A549 (cell line): ENCODE results near the gene ADISSP. TPM values are rescaled to one million over a fixed set of nuclear protein-coding genes. Genes with fewer than 3 reads are reported as not detected.

ENCODE experiments used
- ATAC-seq, 2 experiments: fragments of 200-7000 bp in 1 of 2; fragments of >200 bp in 1 of 2; cut with Nextera tagmentation in 1 of 2; cut with Tn5 transposase in 1 of 2; 3 replicates each; pipeline versions ENCODE4 v1.8.0 to v1.9.1; 2018 to 2020; ENCODE audit warnings: mild to moderate bottlenecking in 1 of 2, moderate library complexity in 1 of 2
- CTCF ChIA-PET: fragments of 300-600 bp; sonication (Branson Sonifier 250); formaldehyde crosslinking; extraction: SDS; loops from one replicate; lab custom pipeline; 2021; ENCODE audit warnings: antibody characterized with exemption, inconsistent platforms; lab: Yijun Ruan, JAX
- POLR2A ChIA-PET: fragments of 350-600 bp; formaldehyde crosslinking; extraction: SDS; loops from one replicate; lab custom pipeline; 2021; ENCODE audit warnings: antibody characterized with exemption, inconsistent platforms; lab: Yijun Ruan, JAX
- DNase-seq, 2 experiments: peaks; one replicate each; pipeline versions ENCODE4 v3.0.0 to v3.0.0-alpha.2; 2011 to 2016; ENCODE audit warnings: low read depth in 1 of 2, low spot score in 1 of 2
- FAIRE-seq: peaks from 2 replicates; lab custom pipeline; 2011; peaks lifted over from hg19 to GRCh38; lab: Jason Lieb, UNC
- H3K27ac ChIP-seq, 2 experiments: fragments of >200 bp; sonication (Bioruptor Twin); formaldehyde crosslinking; 3 replicates each; pipeline ENCODE4 v1.5.1; 2016 to 2017
- H3K4me1 ChIP-seq: fragments of >200 bp; sonication (Bioruptor Twin); formaldehyde crosslinking; 3 replicates; pipeline ENCODE4 v1.6.1; 2016
- H3K4me2 ChIP-seq: fragments of >200 bp; sonication (Bioruptor Twin); formaldehyde crosslinking; 3 replicates; pipeline ENCODE4 v1.6.1; 2016
- H3K4me3 ChIP-seq: fragments of >200 bp; sonication (Bioruptor Twin); formaldehyde crosslinking; 3 replicates; pipeline ENCODE4 v1.5.1; 2016
- H3K9me3 ChIP-seq: fragments of >200 bp; sonication (Bioruptor Twin); formaldehyde crosslinking; 3 replicates; pipeline ENCODE4 v1.6.1; 2016
- BHLHE40 ChIP-seq: IDR thresholded peaks from 2 replicates; pipeline ENCODE4 v1.6.1; 2012; ENCODE audit warnings: low read depth, low read length, inconsistent platforms
- CHD4 ChIP-seq: fragments of 200-600 bp; sonication (generic); IDR thresholded peaks from 2 replicates; pipeline ENCODE4 v1.6.1; 2016; ENCODE audit warnings: antibody characterized with exemption, mild to moderate bottlenecking, borderline replicate concordance
- EP300 ChIP-seq, 2 experiments: fragments of >200 bp; sonication (Bioruptor Twin); formaldehyde crosslinking; IDR thresholded peaks; 2 replicates in 1 of 2; 3 replicates in 1 of 2; pipeline ENCODE4 v1.6.1; 2016 to 2017
- HDAC2 ChIP-seq: fragments of 200-600 bp; sonication (generic); IDR thresholded peaks from 2 replicates; pipeline ENCODE4 v1.6.1; 2016
- HEYL ChIP-seq: fragments of 250-450 bp; sonication (Bioruptor Pico); IDR thresholded peaks from 2 replicates; pipeline ENCODE4 v1.8.0; 2021; ENCODE audit warnings: mild to moderate bottlenecking, moderate library complexity
- KDM5A ChIP-seq: fragments of 200-600 bp; sonication (generic); IDR thresholded peaks from 2 replicates; pipeline ENCODE4 v1.6.1; 2016; ENCODE audit warnings: antibody characterized with exemption, mild to moderate bottlenecking
- MAFK ChIP-seq: fragments of 450-650 bp; IDR thresholded peaks from 2 replicates; pipeline ENCODE4 v1.6.1; 2014; ENCODE audit not compliant: partially characterized antibody
- MAZ ChIP-seq: fragments of 150-350 bp; IDR thresholded peaks from 2 replicates; pipeline ENCODE4 v1.6.1; 2014; ENCODE audit warnings: antibody characterized with exemption, low read depth, low read length, borderline replicate concordance
- MYC ChIP-seq: IDR thresholded peaks from 2 replicates; pipeline ENCODE4 v1.6.1; 2012; ENCODE audit warnings: mild to moderate bottlenecking, inconsistent platforms, low read length, improper control_type of control experiment, borderline replicate concordance
- NR3C1 ChIP-seq: fragments of >200 bp; sonication (Bioruptor Twin); formaldehyde crosslinking; IDR thresholded peaks from 3 replicates; pipeline ENCODE4 v1.6.1; 2017
- POLR2A ChIP-seq: IDR thresholded peaks from 2 replicates; pipeline ENCODE4 v1.6.1; 2012; ENCODE audit warnings: mild to moderate bottlenecking, low read length
- RAD21 ChIP-seq, 2 experiments: fragments of >200 bp in 1 of 2; sonication (Bioruptor Twin) in 1 of 2; formaldehyde crosslinking in 1 of 2; IDR thresholded peaks in 1 of 2; conservative IDR thresholded peaks in 1 of 2; 2 replicates in 1 of 2; 3 replicates in 1 of 2; pipeline ENCODE4 v1.6.1; 2012 to 2018; ENCODE audit warnings: inconsistent platforms in 1 of 2
- RARB ChIP-seq: fragments of 250-450 bp; sonication (Bioruptor Pico); IDR thresholded peaks from 2 replicates; pipeline ENCODE4 v1.8.0; 2021; ENCODE audit warnings: mild to moderate bottlenecking, moderate library complexity
- RCOR1 ChIP-seq: fragments of 150-350 bp; IDR thresholded peaks from 2 replicates; pipeline ENCODE4 v1.6.1; 2014; ENCODE audit warnings: antibody characterized with exemption, low read length, low read depth
- RFX5 ChIP-seq: fragments of 450-650 bp; IDR thresholded peaks from 2 replicates; pipeline ENCODE4 v1.7.1; 2014; ENCODE audit warnings: antibody characterized with exemption, mild to moderate bottlenecking, moderate library complexity
- SREBF2 ChIP-seq: fragments of 450-650 bp; IDR thresholded peaks from 2 replicates; pipeline ENCODE4 v1.6.1; 2014; ENCODE audit warnings: mild to moderate bottlenecking, moderate library complexity
- USF2 ChIP-seq: fragments of 450-650 bp; IDR thresholded peaks from 2 replicates; pipeline ENCODE4 v1.6.1; 2014; ENCODE audit warnings: antibody characterized with exemption
- ZC3H11A ChIP-seq: fragments of 450-650 bp; IDR thresholded peaks from 2 replicates; pipeline ENCODE4 v1.6.1; 2014; ENCODE audit warnings: antibody characterized with exemption, mild to moderate bottlenecking
- ZFP36 ChIP-seq: fragments of 450-650 bp; IDR thresholded peaks from 2 replicates; pipeline ENCODE4 v1.6.1; 2014; ENCODE audit warnings: borderline replicate concordance; ENCODE audit not compliant: partially characterized antibody
- ZSCAN20 ChIP-seq: fragments of 250-450 bp; sonication (Bioruptor Pico); IDR thresholded peaks from 2 replicates; pipeline ENCODE4 v1.8.0; 2022; ENCODE audit warnings: mild to moderate bottlenecking, moderate library complexity
- WGBS: methylation state at CpG from one replicate; pipeline ENCODE4 v1.1.6; 2017; ENCODE audit errors: missing lambda C conversion rate; 5-methylcytosine and 5-hydroxymethylcytosine counted together
- polyA plus RNA-seq, 4 experiments: library from polyadenylated mRNA; depleted of rRNA in 3 of 4; stranded (reverse); fragments of >200 nt; fragmentation: RNase III in 1 of 4; extraction: RNeasy Plus Mini Kit Qiagen cat#74134 plus additional on column Dnase treatment in 1 of 4; gene quantifications; 2 replicates in 3 of 4; 3 replicates in 1 of 4; pipeline ENCODE4 v1.2.3, GENCODE V29; 2011 to 2017
- TF ChIP-seq, protein P1 (sequence below): IDR thresholded peaks from 2 replicates; pipeline ENCODE4 v1.6.1; 2012
- TF ChIP-seq, protein P2 (sequence below): fragments of 250-450 bp; sonication (Bioruptor Pico); IDR thresholded peaks from 2 replicates; pipeline ENCODE4 v1.5.0; 2020; ENCODE audit warnings: low read depth, mild to moderate bottlenecking, moderate library complexity
- TF ChIP-seq, protein P3 (sequence below): fragments of 250-450 bp; sonication (Bioruptor Pico); IDR thresholded peaks from 2 replicates; pipeline ENCODE4 v1.5.0; 2021; ENCODE audit warnings: mild to moderate bottlenecking, moderate library complexity, borderline replicate concordance
- TF ChIP-seq, protein P4 (sequence below): fragments of >200 bp; sonication (Bioruptor Twin); formaldehyde crosslinking; IDR thresholded peaks from 2 replicates; pipeline ENCODE4 v1.6.1; 2016

ADISSP gene
- polyA plus RNA-seq, 2 of the 4 experiments (the other 2 are of a cell fraction) = 43.9 to 104 TPM

- peaks cover 11% of the 10 kb centered on the region for H3K4me1 ChIP-seq
- FAIRE-seq (no peak), DNase-seq (no peak), ATAC-seq (no peak; a peak in 1 of 6 replicates)
- ChIA-PET POLR2A (no interaction called here), CTCF (interaction anchor here (0.9 to 72.1 kb wide), 6 partner anchors 13 to 126 kb away, joined by 3 to 2233 read pairs (median 18); partner anchors contain the start of genes ADAM33, ADISSP, AP5S1 and CENPB)
- no peak overlapping the region for H3K4me2 ChIP-seq
- H3K4me3 ChIP-seq = no peak overlapping the region
- no peak for TF ChIP-seq RFX5
- TF ChIP-seq ZC3H11A = no peak
- no peak for TF ChIP-seq USF2
- no peak for TF ChIP-seq ZFP36
- no peak for TF ChIP-seq EP300 (IDR thresholded peaks at IDR 0.05)
- TF ChIP-seq, protein P1, sequence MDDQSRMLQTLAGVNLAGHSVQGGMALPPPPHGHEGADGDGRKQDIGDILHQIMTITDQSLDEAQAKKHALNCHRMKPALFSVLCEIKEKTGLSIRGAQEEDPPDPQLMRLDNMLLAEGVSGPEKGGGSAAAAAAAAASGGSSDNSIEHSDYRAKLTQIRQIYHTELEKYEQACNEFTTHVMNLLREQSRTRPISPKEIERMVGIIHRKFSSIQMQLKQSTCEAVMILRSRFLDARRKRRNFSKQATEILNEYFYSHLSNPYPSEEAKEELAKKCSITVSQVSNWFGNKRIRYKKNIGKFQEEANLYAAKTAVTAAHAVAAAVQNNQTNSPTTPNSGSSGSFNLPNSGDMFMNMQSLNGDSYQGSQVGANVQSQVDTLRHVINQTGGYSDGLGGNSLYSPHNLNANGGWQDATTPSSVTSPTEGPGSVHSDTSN = no peak
- no peak for TF ChIP-seq ZSCAN20 (CRISPR knock-in tag)
- no peak for TF ChIP-seq RAD21 (conservative IDR thresholded peaks at IDR 0.05 in 1 of 2, IDR thresholded peaks at IDR 0.05 in 1 of 2)
- no peak for TF ChIP-seq RCOR1
- TF ChIP-seq HEYL = no peak
- TF ChIP-seq, protein P2, sequence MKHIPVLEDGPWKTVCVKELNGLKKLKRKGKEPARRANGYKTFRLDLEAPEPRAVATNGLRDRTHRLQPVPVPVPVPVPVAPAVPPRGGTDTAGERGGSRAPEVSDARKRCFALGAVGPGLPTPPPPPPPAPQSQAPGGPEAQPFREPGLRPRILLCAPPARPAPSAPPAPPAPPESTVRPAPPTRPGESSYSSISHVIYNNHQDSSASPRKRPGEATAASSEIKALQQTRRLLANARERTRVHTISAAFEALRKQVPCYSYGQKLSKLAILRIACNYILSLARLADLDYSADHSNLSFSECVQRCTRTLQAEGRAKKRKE (CRISPR knock-in tag) = no peak
- no peak overlapping the region for H3K27ac ChIP-seq
- no peaks in the 10 kb centered on the region for H3K9me3 ChIP-seq
- 85% methylated on average over 3 of the region's 3 CpGs for WGBS
Measured at GRCh38 chr20:3728876-3729275, 38.7 kb downstream of the ADISSP start.

- ChIA-PET CTCF (interaction anchor here (1.8 to 72.1 kb wide), 5 partner anchors 10 to 50 kb away, joined by 6 to 2233 read pairs (median 29); partner anchors contain the start of genes ADAM33, ADISSP, CENPB and GFRA4), POLR2A (no interaction called here)
- DNase-seq (no peak), ATAC-seq (peak; percentile 62 to 69; a peak in 5 of 6 replicates), FAIRE-seq (no peak)
- no peaks in the 10 kb centered on the region for H3K9me3 ChIP-seq
- no peak overlapping the region for H3K27ac ChIP-seq
- H3K4me1 ChIP-seq = peaks cover 10% of the 10 kb centered on the region
- H3K4me3 ChIP-seq = no peak overlapping the region
- TF ChIP-seq CHD4 (no peak), SREBF2 (no peak), ZSCAN20 (CRISPR knock-in tag) (no peak), ZC3H11A (no peak), HDAC2 (no peak), MAZ (no peak), EP300 (IDR thresholded peaks at IDR 0.05) (no peak), POLR2A (no peak), BHLHE40 (no peak), RARB (CRISPR knock-in tag) (no peak), KDM5A (no peak), MYC (no peak), NR3C1 (no peak), MAFK (no peak)
- TF ChIP-seq, protein P2 (CRISPR knock-in tag) = no peak
- TF ChIP-seq, protein P3, sequence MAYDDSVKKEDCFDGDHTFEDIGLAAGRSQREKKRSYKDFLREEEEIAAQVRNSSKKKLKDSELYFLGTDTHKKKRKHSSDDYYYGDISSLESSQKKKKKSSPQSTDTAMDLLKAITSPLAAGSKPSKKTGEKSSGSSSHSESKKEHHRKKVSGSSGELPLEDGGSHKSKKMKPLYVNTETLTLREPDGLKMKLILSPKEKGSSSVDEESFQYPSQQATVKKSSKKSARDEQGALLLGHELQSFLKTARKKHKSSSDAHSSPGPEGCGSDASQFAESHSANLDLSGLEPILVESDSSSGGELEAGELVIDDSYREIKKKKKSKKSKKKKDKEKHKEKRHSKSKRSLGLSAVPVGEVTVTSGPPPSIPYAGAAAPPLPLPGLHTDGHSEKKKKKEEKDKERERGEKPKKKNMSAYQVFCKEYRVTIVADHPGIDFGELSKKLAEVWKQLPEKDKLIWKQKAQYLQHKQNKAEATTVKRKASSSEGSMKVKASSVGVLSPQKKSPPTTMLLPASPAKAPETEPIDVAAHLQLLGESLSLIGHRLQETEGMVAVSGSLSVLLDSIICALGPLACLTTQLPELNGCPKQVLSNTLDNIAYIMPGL (CRISPR knock-in tag) = no peak
- TF ChIP-seq, protein P4, sequence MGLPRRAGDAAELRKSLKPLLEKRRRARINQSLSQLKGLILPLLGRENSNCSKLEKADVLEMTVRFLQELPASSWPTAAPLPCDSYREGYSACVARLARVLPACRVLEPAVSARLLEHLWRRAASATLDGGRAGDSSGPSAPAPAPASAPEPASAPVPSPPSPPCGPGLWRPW = no peak
- H3K4me2 ChIP-seq = no peak overlapping the region
- 35% methylated on average over 5 of the region's 5 CpGs for WGBS
Measured at GRCh38 chr20:3728354-3728753, 39.2 kb downstream of the ADISSP start.
